HG03280 (cell line): ENCODE data around the gene DOCK11.
"Not testable (repeated sequence)": the region's sequence is repeated elsewhere in the genome, so short reads cannot be mapped to it uniquely, and the experiment has no call there.

ENCODE experiments used
- ATAC-seq: cut with Tn5 transposase; IDR thresholded peaks from one replicate; pipeline ENCODE4 v1.9.1; 2021; ENCODE audit warnings: mild to moderate bottlenecking, moderate library complexity; ENCODE audit not compliant: unreplicated experiment

DOCK11 gene

DNA sequence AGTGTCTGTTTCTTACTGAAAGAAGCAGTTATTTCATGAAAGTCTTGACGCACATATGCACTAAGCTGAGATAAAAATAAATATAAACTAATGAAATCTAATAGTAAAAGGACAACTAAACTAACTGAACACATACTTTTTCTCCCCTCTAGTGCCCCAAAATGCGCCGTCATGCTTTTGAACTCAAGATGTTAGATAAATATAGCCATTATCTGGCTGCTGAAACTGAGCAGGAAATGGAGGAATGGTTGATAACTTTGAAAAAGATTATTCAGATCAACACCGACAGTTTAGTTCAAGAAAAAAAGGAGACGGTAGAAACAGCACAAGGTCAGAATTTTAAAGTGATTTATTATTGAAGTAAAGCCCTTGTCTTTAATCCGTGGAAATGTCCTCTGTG is 70.2 kb downstream of the DOCK11 start:
- no peak for ATAC-seq

- no peak for ATAC-seq
Measured at GRCh38 chrX:118566359-118566758, 70.7 kb downstream of the DOCK11 start.

DNA sequence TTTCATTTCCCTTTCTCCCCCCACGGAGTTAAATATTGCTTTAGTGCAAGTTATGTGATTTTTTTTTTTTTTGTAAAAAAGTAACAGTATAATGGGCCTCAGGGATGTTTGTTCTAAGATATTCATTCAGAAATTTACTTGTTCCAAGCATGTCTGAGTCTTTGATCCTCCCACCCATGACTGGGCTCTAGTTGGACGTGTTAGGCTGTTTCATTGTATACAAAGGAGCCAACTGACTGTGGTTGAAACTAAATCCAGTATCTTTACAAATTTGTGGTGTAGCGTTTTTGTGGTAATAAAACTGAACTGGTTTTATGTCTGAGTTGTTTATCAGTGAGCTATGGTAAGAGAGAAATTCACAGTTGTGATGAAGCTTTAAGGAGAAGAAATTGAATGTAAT is 74.1 kb downstream of the DOCK11 start:
- ATAC-seq: no peak

GRCh38 chrX:118570209-118570608 is 74.6 kb downstream of the DOCK11 start:
- ATAC-seq: no peak

GRCh38 chrX:118571836-118572235 is 76.2 kb downstream of the DOCK11 start:
- no peak for ATAC-seq

DNA sequence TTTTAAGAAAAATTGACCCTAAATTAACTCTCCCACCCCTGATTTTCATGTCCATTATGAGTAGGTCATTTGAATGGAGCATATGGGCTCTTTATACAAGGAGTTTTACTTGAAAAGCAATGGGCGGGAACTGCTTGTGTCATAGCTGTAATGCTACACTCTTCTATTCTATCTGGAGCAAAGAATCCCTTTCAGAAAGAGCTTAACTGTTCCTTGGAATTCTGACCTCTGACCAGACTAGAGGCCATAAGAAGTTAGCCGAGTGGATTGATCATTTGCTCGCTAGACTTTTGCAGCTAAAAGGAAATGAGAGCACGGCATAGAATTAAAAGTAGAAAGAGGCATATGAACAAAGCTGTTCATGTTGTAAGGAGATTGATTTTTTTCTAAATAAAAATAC is 79.1 kb downstream of the DOCK11 start:
- no peak for ATAC-seq

DNA sequence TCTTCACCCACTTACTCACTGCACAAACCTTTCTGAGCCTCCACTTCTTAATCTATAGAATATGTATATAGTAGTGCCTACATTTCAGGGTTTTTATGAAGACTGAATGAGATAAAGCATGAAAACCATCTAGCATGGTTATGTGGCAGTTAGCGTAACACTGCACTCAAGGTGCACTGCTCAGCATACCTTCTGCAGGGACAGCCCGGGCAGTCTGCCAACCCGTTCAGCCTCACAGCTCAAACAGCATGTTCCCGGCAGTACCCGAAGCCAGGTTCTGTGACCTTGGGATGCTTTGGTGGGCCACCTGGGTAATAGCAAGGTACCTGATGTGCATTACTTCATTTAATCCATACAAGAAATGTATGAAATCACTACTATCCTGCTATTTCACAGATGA is 81.4 kb downstream of the DOCK11 start:
- no peak for ATAC-seq

DNA sequence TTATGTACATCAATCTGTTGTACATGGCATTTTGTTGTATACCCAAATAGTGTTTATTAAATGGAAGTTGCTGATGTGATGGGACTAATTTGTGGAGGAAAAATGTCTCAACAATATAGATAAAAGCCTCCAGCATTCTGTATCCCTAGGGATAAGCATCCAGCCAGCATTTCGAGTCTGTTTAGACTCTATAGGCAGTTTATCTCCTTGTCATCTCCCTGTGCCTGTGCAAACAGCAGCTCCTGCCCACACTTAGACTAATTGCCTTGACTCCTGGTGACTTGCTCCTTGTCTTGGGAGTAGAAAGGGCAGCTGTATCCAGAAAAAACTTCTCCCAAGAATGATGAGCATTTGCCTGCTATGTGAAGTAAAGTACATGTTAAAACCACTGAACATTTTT is 83.8 kb downstream of the DOCK11 start:
- no peak for ATAC-seq

DNA sequence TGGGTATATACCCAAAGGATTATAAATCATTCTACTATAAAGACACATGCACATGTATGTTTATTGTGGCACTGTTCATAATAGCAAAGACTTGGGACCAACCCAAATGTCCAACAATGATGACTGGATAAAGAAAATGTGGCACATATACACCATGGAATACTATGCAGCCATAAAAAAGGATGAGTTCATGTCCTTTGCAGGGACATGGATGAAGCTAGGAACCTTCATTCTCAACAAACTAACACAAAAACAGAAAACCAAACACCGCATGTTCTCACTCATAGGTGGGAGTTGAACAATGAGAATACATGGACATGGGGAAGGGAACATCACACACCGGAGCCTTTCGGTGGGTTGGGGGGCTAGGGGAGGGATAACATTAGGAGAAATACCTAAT is 87.3 kb downstream of the DOCK11 start:
- not testable (repeated sequence) for ATAC-seq

GRCh38 chrX:118583781-118584180 is 88.2 kb downstream of the DOCK11 start:
- no peak for ATAC-seq

GRCh38 chrX:118585296-118585695 is 89.7 kb downstream of the DOCK11 start:
- ATAC-seq: no peak

GRCh38 chrX:118586206-118586605 is 90.6 kb downstream of the DOCK11 start:
- ATAC-seq: not testable (repeated sequence)

- no peak for ATAC-seq
Measured at GRCh38 chrX:118588715-118589114, 93.1 kb downstream of the DOCK11 start.

DNA sequence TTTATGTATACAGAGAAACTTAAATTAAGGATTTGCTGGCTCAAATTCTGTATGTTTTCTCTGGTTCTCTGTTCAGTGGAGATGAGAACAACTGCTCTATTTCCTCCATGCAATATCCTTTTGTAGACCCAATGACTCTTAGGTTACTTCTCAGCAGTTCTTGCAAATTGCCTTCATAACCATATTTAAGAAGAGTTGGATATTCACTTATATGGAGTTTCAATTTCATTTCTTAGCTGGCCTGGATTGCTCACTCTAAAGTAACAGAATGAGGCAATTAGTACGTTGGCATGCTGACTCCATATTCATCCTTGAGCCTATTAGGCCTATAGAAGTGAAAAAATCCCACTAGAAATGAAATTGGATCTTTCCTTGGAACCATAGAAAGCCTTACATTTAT is 93.6 kb downstream of the DOCK11 start:
- no peak for ATAC-seq

DNA sequence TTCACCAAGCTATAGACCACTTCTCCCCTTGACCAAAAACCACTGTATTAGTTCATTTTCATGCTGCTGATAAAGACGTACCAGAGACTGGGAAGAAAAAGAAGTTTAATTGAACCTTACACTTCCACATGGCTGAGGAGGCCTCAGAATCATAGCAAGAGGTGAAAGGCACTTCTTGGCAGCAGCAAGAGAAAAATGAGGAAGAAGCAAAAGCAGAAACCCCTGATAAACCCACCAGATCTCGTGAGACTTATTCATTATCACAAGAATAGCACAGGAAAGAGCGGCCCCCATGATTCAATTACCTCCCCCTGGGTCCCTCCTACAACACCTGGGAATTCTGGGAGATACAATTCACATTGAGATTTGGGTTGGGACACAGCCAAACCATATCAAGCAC is 97.8 kb downstream of the DOCK11 start:
- no peak for ATAC-seq

DNA sequence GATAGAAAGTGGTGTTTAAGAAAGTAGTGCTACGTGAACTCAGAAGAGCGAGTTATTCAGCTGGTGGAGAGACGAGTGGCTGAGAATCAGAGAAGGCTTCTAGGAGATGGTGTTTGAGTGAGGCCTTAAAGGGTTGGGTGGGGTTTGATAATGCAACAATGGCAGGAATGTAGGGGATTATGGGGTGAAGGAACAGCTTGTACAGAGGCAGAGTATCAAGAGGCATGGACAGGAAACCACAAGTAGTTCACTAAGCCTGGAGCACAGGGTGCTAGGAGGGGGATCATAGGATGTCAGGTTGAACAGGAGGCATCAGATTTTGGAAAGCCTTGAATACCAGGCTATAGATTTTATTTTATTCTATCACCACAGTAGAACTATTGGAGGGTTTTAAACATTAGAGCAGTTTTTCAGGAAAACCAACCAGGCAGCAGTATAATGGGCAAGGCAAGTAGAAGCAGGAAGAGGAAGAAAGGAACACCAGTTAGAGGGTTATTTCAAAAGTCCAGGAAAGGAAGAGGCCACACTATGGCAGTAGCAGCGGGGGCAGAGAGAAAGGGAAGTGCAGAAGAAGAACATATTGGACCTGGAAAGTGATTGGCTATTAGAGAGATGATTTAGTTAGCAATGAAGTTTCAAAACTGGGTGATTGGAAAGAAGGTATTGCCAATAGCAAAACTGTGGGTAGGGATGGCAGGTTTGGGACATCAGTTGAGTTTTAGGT is 99.2 kb downstream of the DOCK11 start:
- no peak for ATAC-seq

GRCh38 chrX:118595501-118596042 is 100.0 kb downstream of the DOCK11 start:
- ATAC-seq: no peak

- ATAC-seq: no peak
Measured at GRCh38 chrX:118596390-118596789, 100.8 kb downstream of the DOCK11 start.

- no peak for ATAC-seq
Measured at GRCh38 chrX:118603981-118604380, 108.4 kb downstream of the DOCK11 start.

GRCh38 chrX:118612290-118612689 is 116.7 kb downstream of the DOCK11 start:
- no peak for ATAC-seq

- no peak for ATAC-seq
Measured at GRCh38 chrX:118614150-118614549, 118.5 kb downstream of the DOCK11 start.

GRCh38 chrX:118615141-118615540 is 119.5 kb downstream of the DOCK11 start:
- ATAC-seq: no peak
